SK-N-SH treated with all-trans-retinoic acid at 6 μM for 48 hours (cell line): Measurements from ENCODE around the gene AFDN.

Experiments
- ARNTL ChIP-seq: fragments of 450-650 bp; formaldehyde crosslinking; IDR thresholded peaks from 2 replicates; pipeline ENCODE4 v1.5.0; 2020; ENCODE audit warnings: low read depth, mild to moderate bottlenecking, moderate library complexity, borderline replicate concordance
- ESRRG ChIP-seq: fragments of 250-450 bp; sonication (Bioruptor Pico); IDR thresholded peaks from 2 replicates; pipeline ENCODE4 v1.6.1; 2021; ENCODE audit warnings: mild to moderate bottlenecking
- ISL1 ChIP-seq: fragments of 250-450 bp; sonication (Bioruptor Pico); IDR thresholded peaks from 2 replicates; pipeline ENCODE4 v2.1.2; 2022; ENCODE audit warnings: mild to moderate bottlenecking, moderate library complexity
- TOX ChIP-seq: fragments of 250-450 bp; sonication (Bioruptor Pico); IDR thresholded peaks from 2 replicates; pipeline ENCODE4 v1.8.0; 2021; ENCODE audit warnings: mild to moderate bottlenecking, moderate library complexity, borderline replicate concordance
- ZFP3 ChIP-seq: fragments of 250-450 bp; sonication (Bioruptor Pico); IDR thresholded peaks from 2 replicates; pipeline ENCODE4 v1.5.0; 2020; ENCODE audit warnings: mild to moderate bottlenecking, moderate library complexity
- ZNF70 ChIP-seq: fragments of 450-650 bp; formaldehyde crosslinking; IDR thresholded peaks from 2 replicates; pipeline ENCODE4 v1.5.0; 2020; ENCODE audit warnings: mild to moderate bottlenecking, moderate library complexity
- TF ChIP-seq, protein P1 (sequence below): fragments of 250-450 bp; sonication (Bioruptor Pico); IDR thresholded peaks from 2 replicates; pipeline ENCODE4 v1.8.0; 2020; ENCODE audit warnings: mild to moderate bottlenecking, moderate library complexity, borderline replicate concordance

DNA sequence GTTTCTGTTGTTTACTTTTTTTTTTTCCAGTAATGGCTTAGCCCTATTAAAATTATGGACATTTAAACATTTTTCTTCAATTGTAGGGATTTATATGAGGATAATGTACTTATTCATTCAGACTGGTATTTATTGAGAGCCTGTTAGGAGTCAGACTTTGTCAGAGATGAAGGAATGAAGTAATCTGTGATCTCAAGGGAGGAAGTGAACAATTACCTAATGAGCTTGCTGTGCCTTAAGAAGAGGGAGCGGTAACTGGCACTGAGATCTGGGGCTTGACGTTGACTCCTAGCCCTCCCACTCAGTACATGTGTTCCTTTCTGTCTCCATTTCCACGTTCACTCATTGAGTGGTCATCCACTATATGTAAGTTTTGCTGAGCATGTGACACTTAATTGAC is 12.6 kb downstream of the AFDN start:
- TF ChIP-seq, protein P1, sequence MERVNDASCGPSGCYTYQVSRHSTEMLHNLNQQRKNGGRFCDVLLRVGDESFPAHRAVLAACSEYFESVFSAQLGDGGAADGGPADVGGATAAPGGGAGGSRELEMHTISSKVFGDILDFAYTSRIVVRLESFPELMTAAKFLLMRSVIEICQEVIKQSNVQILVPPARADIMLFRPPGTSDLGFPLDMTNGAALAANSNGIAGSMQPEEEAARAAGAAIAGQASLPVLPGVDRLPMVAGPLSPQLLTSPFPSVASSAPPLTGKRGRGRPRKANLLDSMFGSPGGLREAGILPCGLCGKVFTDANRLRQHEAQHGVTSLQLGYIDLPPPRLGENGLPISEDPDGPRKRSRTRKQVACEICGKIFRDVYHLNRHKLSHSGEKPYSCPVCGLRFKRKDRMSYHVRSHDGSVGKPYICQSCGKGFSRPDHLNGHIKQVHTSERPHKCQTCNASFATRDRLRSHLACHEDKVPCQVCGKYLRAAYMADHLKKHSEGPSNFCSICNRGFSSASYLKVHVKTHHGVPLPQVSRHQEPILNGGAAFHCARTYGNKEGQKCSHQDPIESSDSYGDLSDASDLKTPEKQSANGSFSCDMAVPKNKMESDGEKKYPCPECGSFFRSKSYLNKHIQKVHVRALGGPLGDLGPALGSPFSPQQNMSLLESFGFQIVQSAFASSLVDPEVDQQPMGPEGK (CRISPR knock-in tag) = no peak
- TF ChIP-seq ARNTL (CRISPR knock-in tag) (no peak), ESRRG (CRISPR knock-in tag) (no peak), ZFP3 (CRISPR knock-in tag) (no peak), ZNF70 (CRISPR knock-in tag) (no peak), ISL1 (CRISPR knock-in tag) (no peak), TOX (CRISPR knock-in tag) (no peak)
